ENCODE results near the gene PPP2R5C. TPM values are rescaled to one million over a fixed set of nuclear protein-coding genes. Genes with fewer than 3 reads are reported as not detected.

The PPP2R5C gene
- total RNA-seq, 1 experiment from 2014 or later: 301 TPM

DNA sequence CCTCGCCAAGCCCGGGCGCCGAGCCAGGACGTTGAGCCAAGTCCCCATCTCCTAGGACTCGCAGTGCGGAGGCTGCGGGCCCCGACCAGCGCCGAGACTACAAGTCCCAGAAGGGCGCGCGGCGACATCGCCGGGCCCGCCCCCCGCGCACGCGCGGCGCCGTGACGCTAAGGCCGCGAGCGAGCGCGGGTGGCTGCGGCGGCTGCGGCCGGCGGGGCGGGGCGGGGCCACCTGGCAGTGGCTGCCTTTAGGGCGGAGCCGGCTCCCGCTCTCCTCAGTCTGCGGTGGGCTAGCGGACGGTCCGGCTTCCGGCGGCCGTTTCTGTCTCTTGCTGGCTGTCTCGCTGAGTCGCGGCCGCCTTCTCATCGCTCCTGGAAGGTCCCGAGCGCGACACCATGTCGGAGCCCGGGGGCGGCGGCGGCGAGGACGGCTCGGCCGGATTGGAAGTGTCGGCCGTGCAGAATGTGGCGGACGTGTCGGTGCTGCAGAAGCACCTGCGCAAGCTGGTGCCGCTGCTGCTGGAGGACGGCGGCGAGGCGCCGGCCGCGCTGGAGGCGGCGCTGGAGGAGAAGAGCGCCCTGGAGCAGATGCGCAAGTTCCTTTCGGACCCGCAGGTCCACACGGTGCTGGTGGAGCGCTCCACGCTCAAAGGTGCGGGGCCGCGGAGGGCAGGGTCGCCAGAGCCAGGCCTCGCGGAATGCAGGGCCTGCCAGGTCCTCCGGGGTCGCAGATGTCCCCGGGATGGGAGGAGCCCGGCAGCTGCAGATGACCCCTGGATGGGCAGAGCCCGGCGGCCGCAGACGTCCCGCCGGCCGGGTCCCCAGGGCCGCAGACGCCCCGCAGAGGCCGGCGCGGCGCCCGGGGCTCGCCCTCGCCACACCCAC lies 203.0 kb downstream of the PPP2R5C start, which contains the start of gene DYNC1H1:
Gene DYNC1H1, plus strand, starts transcription at position 277 of the 884 bp plus-strand sequence. Its CDS starts 119 bp downstream, at position 396.
- Histone ChIP-seq H3K9me2 (replicated peaks; ENCODE audit: insufficient read depth, low read length) (no peaks in the 10 kb centered on the region), H3K27ac (ENCODE audit: low read length) (peak within 1 kb of the TSS; percentile 57), H3K79me2 (ENCODE audit: low read length) (peaks cover 52% of the 10 kb centered on the region), H4K20me1 (ENCODE audit: insufficient read depth, low read depth, low read length) (peaks cover 5% of the 10 kb centered on the region; the same call in 1 of the 2 replicates), H3K4me1 (ENCODE audit: low read length) (peaks cover 62% of the 10 kb centered on the region), H3K36me3 (ENCODE audit: insufficient read depth, low read length) (peaks cover 10% of the 10 kb centered on the region; the same call in 1 of the 2 replicates), H3K9ac (ENCODE audit: low read length) (peak within 1 kb of the TSS; percentile 97), H3K4me3 (ENCODE audit: low read length) (peak within 1 kb of the TSS; percentile 92), H3K27me3 (ENCODE audit: low read length) (no peaks in the 10 kb centered on the region), H2AFZ (ENCODE audit: low read length) (peak within 1 kb of the TSS; percentile 95), H3K4me2 (ENCODE audit: low read depth, low read length, poor library complexity, severe bottlenecking) (peak within 1 kb of the TSS; percentile 84), H3K9me3 (ENCODE audit: low read length) (no peaks in the 10 kb centered on the region)
- DNase-seq: peak; percentile 98

GRCh38 chr14:101965181-101965544 lies 203.7 kb downstream of the PPP2R5C start:
- Histone ChIP-seq H3K9ac (ENCODE audit: low read length) (peak overlapping the region; percentile 97), H2AFZ (ENCODE audit: low read length) (0 out of 2 replicates have a peak overlapping the region, but pooled peaks have one; percentile 6), H3K4me1 (ENCODE audit: low read length) (peaks cover 68% of the 10 kb centered on the region), H3K27me3 (ENCODE audit: low read length) (no peaks in the 10 kb centered on the region), H3K36me3 (ENCODE audit: insufficient read depth, low read length) (peaks cover 10% of the 10 kb centered on the region; the same call in 1 of the 2 replicates), H3K79me2 (ENCODE audit: low read length) (peaks cover 58% of the 10 kb centered on the region), H3K9me2 (replicated peaks; ENCODE audit: insufficient read depth, low read length) (no peaks in the 10 kb centered on the region), H3K4me2 (ENCODE audit: low read depth, low read length, poor library complexity, severe bottlenecking) (peak overlapping the region; percentile 84), H3K4me3 (ENCODE audit: low read length) (peak overlapping the region; percentile 92), H3K9me3 (ENCODE audit: low read length) (no peaks in the 10 kb centered on the region), H3K27ac (ENCODE audit: low read length) (peak overlapping the region; percentile 57), H4K20me1 (ENCODE audit: insufficient read depth, low read depth, low read length) (peaks cover 5% of the 10 kb centered on the region; the same call in 1 of the 2 replicates)
- peak; percentile 88 for DNase-seq

DNA sequence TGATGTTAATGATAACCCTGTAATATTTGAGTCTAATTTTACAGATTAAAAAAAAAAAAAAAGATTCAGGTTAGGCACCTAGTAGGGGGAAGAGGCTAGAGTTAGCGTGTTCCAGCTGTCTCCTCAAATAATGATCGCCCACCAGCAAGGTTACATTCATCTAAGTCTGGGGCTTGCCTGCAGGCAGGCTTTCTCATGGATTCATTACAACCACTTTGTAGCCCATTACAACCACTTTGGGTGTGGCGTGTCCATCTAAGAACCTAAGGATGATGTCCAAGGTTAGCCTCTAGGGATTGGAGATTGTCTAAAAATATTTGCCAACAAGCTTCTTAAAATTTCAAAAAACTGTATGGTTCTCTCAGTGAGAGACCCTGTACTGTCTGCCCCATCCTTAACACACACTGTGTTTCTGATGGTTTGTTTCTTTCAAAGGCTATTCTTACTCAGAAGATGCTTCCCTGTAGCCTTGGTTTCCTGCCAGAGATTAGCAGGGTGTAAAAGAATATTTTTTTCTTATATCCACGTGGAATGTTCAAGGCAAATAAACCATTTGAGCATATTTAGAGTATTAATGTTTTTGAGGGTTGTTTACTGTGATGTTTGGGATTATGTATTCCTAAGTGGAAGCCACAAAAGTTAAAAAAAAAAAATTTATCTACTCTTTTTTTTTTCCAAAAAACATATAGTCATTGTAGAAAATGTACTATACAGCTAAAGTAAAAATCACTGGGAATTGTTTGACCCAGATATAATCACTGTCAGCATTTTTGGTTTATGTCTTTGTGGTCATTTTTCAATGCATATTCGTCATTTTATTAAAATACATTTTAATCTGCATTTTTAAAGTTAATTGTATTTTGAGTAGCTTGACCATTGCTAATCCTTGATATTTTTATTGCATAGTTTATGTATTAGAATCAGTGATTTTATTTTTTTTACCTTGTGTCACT lies 204.5 kb downstream of the PPP2R5C start:
- Histone ChIP-seq H4K20me1 (ENCODE audit: insufficient read depth, low read depth, low read length) (peaks cover 5% of the 10 kb centered on the region; the same call in 1 of the 2 replicates), H3K79me2 (ENCODE audit: low read length) (peaks cover 66% of the 10 kb centered on the region), H3K9me2 (replicated peaks; ENCODE audit: insufficient read depth, low read length) (no peaks in the 10 kb centered on the region), H3K27ac (ENCODE audit: low read length) (peak overlapping the region; percentile 57), H3K27me3 (ENCODE audit: low read length) (no peaks in the 10 kb centered on the region), H3K4me1 (ENCODE audit: low read length) (peaks cover 69% of the 10 kb centered on the region), H3K36me3 (ENCODE audit: insufficient read depth, low read length) (peaks cover 10% of the 10 kb centered on the region; the same call in 1 of the 2 replicates), H3K4me3 (ENCODE audit: low read length) (peak overlapping the region; percentile 92), H3K4me2 (ENCODE audit: low read depth, low read length, poor library complexity, severe bottlenecking) (peak overlapping the region; percentile 84), H3K9ac (ENCODE audit: low read length) (peak overlapping the region; percentile 97), H2AFZ (ENCODE audit: low read length) (no peak overlapping the region), H3K9me3 (ENCODE audit: low read length) (no peaks in the 10 kb centered on the region)
- DNase-seq: peak; percentile 61

DNA sequence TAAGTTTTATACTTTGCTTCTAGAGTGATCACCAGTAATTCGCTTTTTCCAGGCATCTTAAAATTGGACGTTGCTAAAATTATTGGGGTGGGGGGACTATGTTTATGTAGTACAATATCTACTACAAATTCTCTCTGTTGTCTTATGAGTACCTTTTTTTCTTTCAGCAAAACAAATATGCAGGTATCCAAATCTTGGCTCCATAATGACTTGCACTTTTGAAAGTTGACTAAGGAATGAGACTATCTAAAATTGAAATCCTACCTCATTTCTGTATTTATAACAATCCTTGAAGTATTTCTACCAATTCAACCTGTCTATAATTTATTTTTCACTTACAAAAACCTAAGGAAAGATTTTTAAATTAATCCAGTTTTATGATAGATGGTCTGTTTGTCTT lies 205.2 kb downstream of the PPP2R5C start:
- Histone ChIP-seq H3K27me3 (ENCODE audit: low read length) (no peaks in the 10 kb centered on the region), H3K9me2 (replicated peaks; ENCODE audit: insufficient read depth, low read length) (no peaks in the 10 kb centered on the region), H3K27ac (ENCODE audit: low read length) (peak overlapping the region; percentile 57), H3K79me2 (ENCODE audit: low read length) (peaks cover 73% of the 10 kb centered on the region), H3K36me3 (ENCODE audit: insufficient read depth, low read length) (peaks cover 11% of the 10 kb centered on the region; the same call in 1 of the 2 replicates), H3K9me3 (ENCODE audit: low read length) (no peaks in the 10 kb centered on the region), H3K4me3 (ENCODE audit: low read length) (peak overlapping the region; percentile 92), H2AFZ (ENCODE audit: low read length) (no peak overlapping the region), H3K4me2 (ENCODE audit: low read depth, low read length, poor library complexity, severe bottlenecking) (peak overlapping the region; percentile 84), H3K9ac (ENCODE audit: low read length) (peak overlapping the region; percentile 97), H3K4me1 (ENCODE audit: low read length) (peaks cover 73% of the 10 kb centered on the region), H4K20me1 (ENCODE audit: insufficient read depth, low read depth, low read length) (peaks cover 5% of the 10 kb centered on the region; the same call in 1 of the 2 replicates)
- DNase-seq: no peak

- no peak overlapping the region for H3K4me2 ChIP-seq (ENCODE audit: low read depth, low read length, poor library complexity, severe bottlenecking)
- no peak overlapping the region for H3K4me3 ChIP-seq (ENCODE audit: low read length)
- H3K79me2 ChIP-seq (ENCODE audit: low read length): peaks cover 87% of the 10 kb centered on the region
- no peaks in the 10 kb centered on the region for H3K9me2 ChIP-seq (replicated peaks; ENCODE audit: insufficient read depth, low read length)
- no peaks in the 10 kb centered on the region for H3K27me3 ChIP-seq (ENCODE audit: low read length)
- no peak overlapping the region for H3K9ac ChIP-seq (ENCODE audit: low read length)
- H3K4me1 ChIP-seq (ENCODE audit: low read length): peaks cover 73% of the 10 kb centered on the region
- peaks cover 18% of the 10 kb centered on the region; the same call in 1 of the 2 replicates for H3K36me3 ChIP-seq (ENCODE audit: insufficient read depth, low read length)
- no peak for DNase-seq
- H3K9me3 ChIP-seq (ENCODE audit: low read length): no peaks in the 10 kb centered on the region
- 0 out of 2 replicates have a peak overlapping the region, but pooled peaks have one; percentile 0 for H3K27ac ChIP-seq (ENCODE audit: low read length)
- no peak overlapping the region for H2AFZ ChIP-seq (ENCODE audit: low read length)
- H4K20me1 ChIP-seq (ENCODE audit: insufficient read depth, low read depth, low read length): peaks cover 5% of the 10 kb centered on the region; the same call in 1 of the 2 replicates
Measured at GRCh38 chr14:101968186-101968585, 206.7 kb downstream of the PPP2R5C start.

GRCh38 chr14:101969481-101969880 lies 208.0 kb downstream of the PPP2R5C start:
- H3K9me3 ChIP-seq (ENCODE audit: low read length): no peaks in the 10 kb centered on the region
- H3K4me3 ChIP-seq (ENCODE audit: low read length): peak overlapping the region; percentile 39; the same call in 1 of the 2 replicates
- peaks cover 18% of the 10 kb centered on the region; the same call in 1 of the 2 replicates for H3K36me3 ChIP-seq (ENCODE audit: insufficient read depth, low read length)
- H3K27ac ChIP-seq (ENCODE audit: low read length): peak overlapping the region; percentile 85
- peaks cover 99% of the 10 kb centered on the region for H3K79me2 ChIP-seq (ENCODE audit: low read length)
- peak overlapping the region; percentile 69 for H3K4me2 ChIP-seq (ENCODE audit: low read depth, low read length, poor library complexity, severe bottlenecking)
- H3K9ac ChIP-seq (ENCODE audit: low read length): peak overlapping the region; percentile 66
- H2AFZ ChIP-seq (ENCODE audit: low read length): no peak overlapping the region
- H3K27me3 ChIP-seq (ENCODE audit: low read length): no peaks in the 10 kb centered on the region
- peaks cover 67% of the 10 kb centered on the region for H3K4me1 ChIP-seq (ENCODE audit: low read length)
- H3K9me2 ChIP-seq (replicated peaks; ENCODE audit: insufficient read depth, low read length): no peaks in the 10 kb centered on the region
- peaks cover 5% of the 10 kb centered on the region; the same call in 1 of the 2 replicates for H4K20me1 ChIP-seq (ENCODE audit: insufficient read depth, low read depth, low read length)
- peak; percentile 80 for DNase-seq

- Histone ChIP-seq H3K27me3 (ENCODE audit: low read length) (no peaks in the 10 kb centered on the region), H3K79me2 (ENCODE audit: low read length) (peaks cover 96% of the 10 kb centered on the region), H3K4me2 (ENCODE audit: low read depth, low read length, poor library complexity, severe bottlenecking) (peak overlapping the region; percentile 34), H3K4me3 (ENCODE audit: low read length) (peak overlapping the region; percentile 1; the same call in 1 of the 2 replicates), H4K20me1 (ENCODE audit: insufficient read depth, low read depth, low read length) (peaks cover 9% of the 10 kb centered on the region), H3K36me3 (ENCODE audit: insufficient read depth, low read length) (peaks cover 25% of the 10 kb centered on the region; the same call in 1 of the 2 replicates), H3K9ac (ENCODE audit: low read length) (peak overlapping the region; percentile 25; the same call in 1 of the 2 replicates), H3K9me3 (ENCODE audit: low read length) (no peaks in the 10 kb centered on the region), H2AFZ (ENCODE audit: low read length) (no peak overlapping the region), H3K9me2 (replicated peaks; ENCODE audit: insufficient read depth, low read length) (no peaks in the 10 kb centered on the region), H3K27ac (ENCODE audit: low read length) (peak overlapping the region; percentile 64), H3K4me1 (ENCODE audit: low read length) (peaks cover 65% of the 10 kb centered on the region)
- peak; percentile 77 for DNase-seq
Measured at GRCh38 chr14:101970830-101971400, 209.4 kb downstream of the PPP2R5C start.
